ENCODE measurements around the gene DUSP2.

Gene DUSP2

DNA sequence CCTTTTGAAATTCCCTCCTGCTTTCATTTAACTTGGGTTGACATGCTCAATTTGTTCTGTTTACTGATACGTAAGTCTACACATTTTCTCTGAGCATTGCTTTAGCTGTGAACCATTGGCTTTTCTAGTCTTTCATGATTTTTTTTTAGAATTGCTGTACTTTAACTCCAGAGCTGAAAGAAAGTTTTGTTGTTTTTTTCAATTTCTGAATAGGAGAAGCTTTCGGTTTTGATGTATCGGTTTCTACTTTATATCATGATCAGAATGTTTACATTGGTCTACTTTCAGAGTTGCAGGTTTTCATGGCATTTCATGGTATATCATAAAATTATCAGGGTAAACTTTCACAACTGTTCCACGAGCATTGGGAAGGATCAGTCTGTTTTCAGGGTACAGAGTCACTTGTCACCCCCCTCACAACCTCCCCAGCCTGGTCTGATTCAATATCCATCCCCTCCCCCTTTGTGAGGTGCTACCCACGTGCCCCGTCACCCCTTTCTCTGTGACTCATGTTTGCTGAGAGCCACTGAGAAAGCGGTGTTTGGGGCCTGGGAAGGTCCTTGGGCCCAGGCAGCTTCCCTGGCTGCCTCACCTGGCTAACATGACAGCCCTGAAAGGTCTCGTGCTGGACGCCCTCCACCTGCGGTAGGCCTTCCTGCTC lies 14.0 kb downstream of the DUSP2 start:
- no peak for DNase-seq (ENCODE audit: low spot score)

- no peak for DNase-seq (ENCODE audit: low spot score)
Measured at GRCh38 chr2:96130483-96130882, 14.8 kb downstream of the DUSP2 start.

DNA sequence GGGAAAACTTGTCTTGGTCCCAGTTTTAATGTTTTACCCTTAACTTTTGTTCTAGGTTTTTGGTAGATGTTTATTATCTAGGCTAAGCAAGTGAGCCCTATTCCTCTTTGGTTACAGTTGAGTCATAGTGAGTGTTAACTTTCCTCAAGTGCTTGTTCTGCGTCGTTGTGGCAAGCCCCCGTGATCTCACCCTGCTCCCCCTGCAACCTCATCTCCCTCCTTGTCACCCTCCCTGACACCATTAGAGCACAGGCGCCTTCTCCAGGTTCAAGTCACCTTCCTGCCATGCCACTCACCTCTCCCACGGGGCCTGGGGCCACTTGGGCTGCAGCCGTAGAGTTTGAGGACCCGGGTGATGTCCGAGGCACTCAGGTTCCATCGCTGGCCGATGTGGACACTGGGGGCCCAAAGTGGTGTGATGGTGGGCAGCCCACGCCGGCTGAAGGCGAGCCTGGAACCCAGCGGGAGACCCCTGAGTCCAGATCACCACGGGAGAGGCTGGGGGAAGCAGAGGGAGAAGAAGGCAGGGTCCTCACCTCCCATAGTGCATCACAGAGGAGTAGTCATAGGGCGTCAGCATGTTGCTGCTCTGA lies 15.6 kb downstream of the DUSP2 start:
- DNase-seq (ENCODE audit: low spot score), result no peak

DNA sequence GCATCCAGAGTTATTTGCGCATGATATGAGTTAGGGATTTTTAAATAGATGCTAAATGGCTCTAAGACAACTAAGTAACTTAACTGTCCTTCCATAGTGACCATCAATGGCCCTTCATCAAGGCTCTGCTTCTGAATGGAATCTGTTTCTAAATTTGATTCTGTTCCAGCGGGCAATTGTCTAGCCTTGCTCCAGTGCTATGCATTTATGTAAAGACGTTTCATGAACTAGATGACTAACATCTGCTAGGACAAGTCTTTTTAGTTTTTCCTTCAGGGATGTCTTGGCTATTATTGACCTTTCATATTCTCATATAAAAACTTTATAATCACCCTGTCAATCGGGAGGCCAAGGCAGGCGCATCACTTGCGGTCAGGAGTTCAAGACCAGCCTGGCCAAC lies 16.8 kb downstream of the DUSP2 start:
- no peak for DNase-seq (ENCODE audit: low spot score)

- DNase-seq (ENCODE audit: low spot score), result no peak
Measured at GRCh38 chr2:96124406-96125265, 20.6 kb downstream of the DUSP2 start.

DNA sequence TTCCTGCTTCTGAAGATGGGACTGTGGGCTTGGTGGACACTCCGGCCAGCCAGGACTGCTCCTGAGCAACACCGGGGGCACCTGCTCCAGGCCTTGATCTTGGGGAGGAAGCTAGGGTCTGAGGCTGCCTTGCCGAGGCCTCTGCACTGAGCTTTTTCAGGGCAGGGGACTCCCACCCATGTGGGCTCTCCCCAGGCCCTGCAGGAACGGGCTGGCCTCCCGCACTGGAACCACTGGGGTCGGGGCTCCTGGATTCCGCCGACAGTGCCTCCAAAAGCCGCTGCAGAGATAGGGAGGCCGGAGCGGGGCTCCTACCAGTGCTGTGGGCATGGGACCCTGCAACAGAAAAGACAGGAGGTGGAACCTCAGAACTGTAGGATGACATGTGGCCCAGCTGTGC lies 21.3 kb downstream of the DUSP2 start:
- no peak for DNase-seq (ENCODE audit: low spot score)

- DNase-seq (ENCODE audit: low spot score), result no peak
Measured at GRCh38 chr2:96123290-96123689, 21.9 kb downstream of the DUSP2 start.

- DNase-seq (ENCODE audit: low spot score), result no peak
Measured at GRCh38 chr2:96122391-96122790, 22.8 kb downstream of the DUSP2 start.

DNA sequence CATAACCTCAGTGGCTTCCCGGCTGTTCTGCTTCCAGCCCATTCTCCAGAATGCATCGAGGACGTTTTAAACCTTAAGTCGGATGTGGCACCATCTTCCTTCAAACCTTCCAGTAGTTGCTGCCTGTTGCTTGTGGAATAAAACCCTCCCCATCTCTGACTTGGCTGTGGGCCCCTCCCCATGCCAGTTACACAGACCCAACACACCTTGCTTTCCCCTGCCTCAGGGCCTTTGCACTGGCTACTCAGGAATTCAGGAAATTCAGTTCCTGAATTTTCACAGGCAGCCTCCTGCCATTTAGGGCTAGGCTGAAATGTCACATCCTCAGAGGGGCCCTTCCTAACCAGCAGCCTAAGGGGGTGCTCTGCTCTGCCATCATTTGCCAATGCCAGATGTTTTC lies 23.8 kb downstream of the DUSP2 start:
- DNase-seq (ENCODE audit: low spot score), result no peak

GRCh38 chr2:96120991-96121390 lies 24.2 kb downstream of the DUSP2 start:
- DNase-seq (ENCODE audit: low spot score), result no peak

GRCh38 chr2:96120091-96120720 lies 25.0 kb downstream of the DUSP2 start:
- no peak for DNase-seq (ENCODE audit: low spot score)

DNA sequence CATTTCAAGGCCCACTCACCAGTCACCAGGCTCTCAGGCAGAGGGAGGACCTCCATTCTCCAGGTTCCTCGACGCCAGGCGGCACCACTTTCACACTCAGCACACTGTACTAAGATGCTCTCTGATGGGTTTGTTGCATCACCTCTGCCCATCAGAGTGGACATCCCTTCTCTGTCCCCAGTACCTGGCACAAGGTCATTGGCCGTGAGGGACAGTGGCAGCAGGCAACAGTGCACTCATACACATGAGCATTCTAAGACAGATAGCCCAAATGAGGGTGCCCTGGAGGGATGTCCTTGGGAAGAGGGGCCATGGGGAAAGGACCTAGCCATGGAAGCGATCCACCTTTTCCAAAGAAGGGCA lies 25.9 kb downstream of the DUSP2 start:
- DNase-seq (ENCODE audit: low spot score), result no peak

- DNase-seq (ENCODE audit: low spot score), result no peak
Measured at GRCh38 chr2:96118698-96119388, 26.4 kb downstream of the DUSP2 start.

DNA sequence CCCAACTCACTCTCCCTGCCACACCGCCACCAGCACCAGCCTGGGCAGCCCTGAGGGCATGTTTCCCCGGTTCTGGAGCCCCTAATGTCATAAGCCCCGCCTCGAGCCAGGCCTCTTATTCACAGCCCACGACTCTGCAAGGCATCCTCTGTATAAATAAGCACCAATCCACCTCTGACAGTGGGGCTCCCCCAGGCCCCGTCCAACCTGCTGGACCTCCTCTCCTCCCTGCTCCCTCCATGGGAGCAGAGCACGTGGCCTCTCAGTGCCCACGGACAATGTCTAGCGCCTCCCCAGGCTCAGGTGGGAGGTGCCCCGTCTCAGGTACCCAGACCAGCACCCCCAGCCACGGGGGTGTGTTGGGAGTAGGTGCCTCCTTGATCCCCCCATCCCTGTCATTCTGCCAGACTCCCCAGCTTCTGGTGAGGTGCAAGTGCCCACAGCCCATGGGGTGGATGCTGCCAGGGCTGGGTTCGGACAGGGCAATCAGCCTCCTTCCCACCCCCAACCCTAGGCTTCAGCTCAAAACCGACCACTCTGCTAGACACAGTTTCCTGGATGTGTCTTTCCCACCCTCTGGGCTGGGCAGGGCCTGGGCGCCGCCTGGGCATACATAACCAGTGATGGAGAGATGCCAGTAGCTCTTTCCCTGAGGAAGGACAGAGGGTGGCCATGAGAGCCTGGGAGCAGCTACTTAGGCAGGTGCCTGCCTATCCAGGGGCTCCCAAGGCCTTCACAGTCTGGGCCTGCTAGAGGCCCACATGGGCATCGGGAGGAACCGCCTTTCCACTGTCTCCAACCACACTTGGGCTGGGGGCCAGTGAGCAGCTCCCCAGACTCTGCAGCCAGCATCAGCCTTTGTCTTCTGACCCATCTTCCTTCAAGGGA lies 27.3 kb downstream of the DUSP2 start:
- peak; percentile 17 for DNase-seq (ENCODE audit: low spot score)

- DNase-seq (ENCODE audit: low spot score), result peak; percentile 54
Measured at GRCh38 chr2:96116879-96117533, 28.2 kb downstream of the DUSP2 start.

DNA sequence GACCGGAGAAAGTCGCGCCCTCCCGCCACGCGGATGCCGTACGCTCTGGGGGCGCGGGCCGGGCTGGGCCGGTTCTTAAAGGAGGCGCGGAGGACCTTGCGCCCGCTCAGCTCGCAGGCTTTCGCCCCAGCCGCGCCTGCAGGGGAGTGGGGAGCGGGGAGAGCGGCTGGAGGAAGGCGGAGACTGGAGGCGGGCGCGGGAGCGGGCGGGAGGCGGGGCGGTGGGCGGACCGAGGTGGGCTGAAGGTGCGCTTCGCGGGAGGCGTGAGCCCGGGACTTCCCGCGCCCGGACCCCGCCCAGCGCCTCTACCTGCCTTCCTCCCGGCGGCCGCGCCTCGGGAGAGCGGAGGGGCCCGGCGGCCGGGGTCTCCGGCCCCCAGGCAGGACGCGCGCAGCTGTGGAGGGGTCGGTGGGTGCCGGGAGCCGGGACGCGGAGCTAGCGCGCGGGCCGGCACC lies 28.8 kb downstream of the DUSP2 start, which contains the start of gene ADRA2B:
Gene ADRA2B (minus strand): TSS at position 148 of the 455 bp plus-strand sequence. CDS start 422 bp downstream, outside the sequence.
- peak; percentile 63 for DNase-seq (ENCODE audit: low spot score)

- no peak for DNase-seq (ENCODE audit: low spot score)
Measured at GRCh38 chr2:96115631-96116423, 29.4 kb downstream of the DUSP2 start.

- no peak for DNase-seq (ENCODE audit: low spot score)
Measured at GRCh38 chr2:96114903-96115581, 30.2 kb downstream of the DUSP2 start.

DNA sequence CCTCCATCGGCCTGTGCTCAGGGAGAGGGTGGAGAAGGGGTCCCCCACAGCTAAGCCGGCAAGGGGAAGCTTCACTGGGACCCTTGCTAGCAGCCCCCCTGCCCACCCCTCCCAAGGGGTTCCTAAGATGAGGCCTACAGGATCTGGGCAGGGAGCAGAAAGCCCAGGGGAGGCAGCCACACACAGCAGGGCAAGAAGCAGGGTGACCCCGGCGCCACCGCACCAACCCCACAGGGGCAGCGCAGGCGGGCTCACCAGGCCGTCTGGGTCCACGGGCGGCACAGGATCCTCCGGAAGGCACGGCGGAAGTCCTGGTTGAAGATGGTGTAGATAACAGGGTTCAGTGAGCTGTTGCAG lies 30.7 kb downstream of the DUSP2 start:
- DNase-seq (ENCODE audit: low spot score), result no peak

All from kidney tubule cell (primary cell).